Epithelial cell of proximal tubule (primary cell): ENCODE results near the gene SLC6A8. TPM values are rescaled to one million over a fixed set of nuclear protein-coding genes. Genes with fewer than 3 reads are reported as not detected.
A peak's percentile ranks its signal among the peaks of the same experiment; 100 is the strongest.
"Not testable (repeated sequence)": the region's sequence is repeated elsewhere in the genome, so short reads cannot be mapped to it uniquely, and the experiment has no call there.

ENCODE experiments used
- DNase-seq: peaks from one replicate; pipeline ENCODE4 v3.0.0-alpha.2; 2011; ENCODE audit warnings: low read depth
- H3K4me3 ChIP-seq: 2 replicates; pipeline ENCODE4 v1.5.1; 2011; ENCODE audit warnings: low read depth, mild to moderate bottlenecking, low read length
- CTCF ChIP-seq: conservative IDR thresholded peaks from 2 replicates; pipeline ENCODE4 v1.5.1; 2012; ENCODE audit warnings: low read depth, mild to moderate bottlenecking, low read length
- total RNA-seq: library from RNA; depleted of rRNA; stranded (reverse); fragments of >200 nt; gene quantifications from 2 replicates; pipeline ENCODE4 v1.2.3, GENCODE V29; 2015

SLC6A8 gene
- total RNA-seq, 1 donor from 2014 or later, result 30.5 TPM

GRCh38 chrX:153744210-153745066 is 56.7 kb downstream of the SLC6A8 start:
- no peak for DNase-seq
- peak; percentile 34 for TF ChIP-seq CTCF
- no peak overlapping the region for H3K4me3 ChIP-seq

GRCh38 chrX:153745067-153745433 is 57.3 kb downstream of the SLC6A8 start:
- not testable (repeated sequence) for H3K4me3 ChIP-seq, DNase-seq

Other genes starting within 250 kb of the SLC6A8 start
- not detected in 2 replicates for gene TREX2, start 241.9 kb upstream of the SLC6A8 start, total RNA-seq
- gene HAUS7, start 217.3 kb upstream of the SLC6A8 start, total RNA-seq, result 24.3 and 57.0 TPM in 2 replicates
- gene BGN, start 192.9 kb upstream of the SLC6A8 start, total RNA-seq, result 0.69 TPM in 1 of 2 replicates, not detected in the other
- not detected in 2 replicates for gene ATP2B3, start 170.3 kb upstream of the SLC6A8 start, total RNA-seq
- 31.4 and 48.3 TPM in 2 replicates for gene CCNQ, start 88.8 kb upstream of the SLC6A8 start, total RNA-seq
- 3.1 and 5.9 TPM in 2 replicates for gene DUSP9, start 40.7 kb upstream of the SLC6A8 start, total RNA-seq
- 0.86 TPM in 1 of 2 replicates, not detected in the other for gene PNCK, start 14.1 kb upstream of the SLC6A8 start, total RNA-seq
- gene BCAP31, start 36.5 kb downstream of the SLC6A8 start, total RNA-seq, result 155 and 163 TPM in 2 replicates
- gene ABCD1, start 36.9 kb downstream of the SLC6A8 start, total RNA-seq, result 8.2 and 12.6 TPM in 2 replicates
- 2.9 and 7.4 TPM in 2 replicates for gene PLXNB3, start 76.3 kb downstream of the SLC6A8 start, total RNA-seq
- gene SRPK3, start 93.1 kb downstream of the SLC6A8 start, total RNA-seq, result 0.17 TPM in 1 of 2 replicates, not detected in the other
- 62.2 and 91.4 TPM in 2 replicates for gene IDH3G, start 106.4 kb downstream of the SLC6A8 start, total RNA-seq
- 128 and 239 TPM in 2 replicates for gene SSR4, start 106.7 kb downstream of the SLC6A8 start, total RNA-seq
- under 0.01 and 0.17 TPM in 2 replicates for gene PDZD4, start 142.6 kb downstream of the SLC6A8 start, total RNA-seq
- gene L1CAM, start 198.2 kb downstream of the SLC6A8 start, total RNA-seq, result 35.7 and 62.1 TPM in 2 replicates
- 0.22 and 1.4 TPM in 2 replicates for gene AVPR2, start 216.7 kb downstream of the SLC6A8 start, total RNA-seq
- gene ARHGAP4, start 238.3 kb downstream of the SLC6A8 start, total RNA-seq, result 11.6 and 20.2 TPM in 2 replicates
- 88.0 and 171 TPM in 2 replicates for gene NAA10, start 247.1 kb downstream of the SLC6A8 start, total RNA-seq